H1 (cell line): ENCODE measurements around the gene KRT85. TPM values are rescaled to one million over a fixed set of nuclear protein-coding genes. Genes with fewer than 3 reads are reported as not detected.
A peak's percentile ranks its signal among the peaks of the same experiment; 100 is the strongest.

Experiments
- CTCF ChIA-PET: fragments of 300-600 bp; sonication (Branson Sonifier 250); formaldehyde crosslinking; loops from one replicate; lab custom pipeline; 2021; ENCODE audit not compliant: partially characterized antibody; lab: Charles Lee
- POLR2A ChIA-PET: fragments of 300-600 bp; sonication (Branson Sonifier 250); formaldehyde crosslinking; loops from one replicate; lab custom pipeline; 2021; ENCODE audit warnings: inconsistent platforms; ENCODE audit not compliant: partially characterized antibody; lab: Charles Lee
- DNase-seq, 2 experiments: peaks; one replicate each; pipeline versions ENCODE4 v3.0.0 to v3.0.0-alpha.2; 2010 to 2022; ENCODE audit warnings: low spot score in 2 of 2, low read depth in 1 of 2, mixed read lengths in 1 of 2
- FAIRE-seq: peaks from 2 replicates; lab custom pipeline; 2011; peaks lifted over from hg19 to GRCh38; lab: Jason Lieb, UNC
- H2AFZ ChIP-seq: 2 replicates; pipeline ENCODE4 v1.8.1; 2012; ENCODE audit warnings: low read length, inconsistent platforms
- H2AK5ac ChIP-seq: 2 replicates; pipeline ENCODE4 v1.6.1; 2013; ENCODE audit warnings: low read depth, low read length
- H2BK120ac ChIP-seq: replicated peaks from 2 replicates; pipeline ENCODE3; 2013; ENCODE audit warnings: low read depth, low read length, inconsistent platforms
- H2BK12ac ChIP-seq: 2 replicates; pipeline ENCODE4 v1.6.1; 2013; ENCODE audit warnings: low read depth, low read length
- H2BK15ac ChIP-seq: 2 replicates; pipeline ENCODE4 v1.6.1; 2013; ENCODE audit warnings: low read length
- H2BK20ac ChIP-seq: 2 replicates; pipeline ENCODE4 v1.6.1; 2013; ENCODE audit warnings: low read length
- H2BK5ac ChIP-seq: 2 replicates; pipeline ENCODE4 v1.6.1; 2013; ENCODE audit warnings: low read depth, low read length
- H3K14ac ChIP-seq: 2 replicates; pipeline ENCODE4 v1.6.1; 2013; ENCODE audit warnings: inconsistent platforms; ENCODE audit not compliant: insufficient read length
- H3K18ac ChIP-seq: 2 replicates; pipeline ENCODE4 v1.6.1; 2013; ENCODE audit warnings: low read length; ENCODE audit errors: extremely low read depth
- H3K23ac ChIP-seq: 2 replicates; pipeline ENCODE4 v1.6.1; 2013; ENCODE audit warnings: inconsistent platforms; ENCODE audit not compliant: insufficient read length
- H3K23me2 ChIP-seq: 2 replicates; pipeline ENCODE4 v1.6.1; 2013; ENCODE audit warnings: low read depth, low read length
- H3K27ac ChIP-seq: 2 replicates; pipeline ENCODE4 v1.6.1; 2011; ENCODE audit warnings: low read depth, low read length, inconsistent platforms
- H3K27me3 ChIP-seq, 4 experiments: replicated peaks in 1 of 4; 1 replicate in 1 of 4; 2 replicates in 3 of 4; pipeline versions ENCODE4 v1.6.1 to v1.8.1; 2011 to 2013; ENCODE audit warnings: low read length in 3 of 4, mild to moderate bottlenecking in 3 of 4, inconsistent platforms in 2 of 4, mixed read lengths in 2 of 4, moderate library complexity in 1 of 4; ENCODE audit not compliant: control insufficient read depth in 3 of 4, insufficient read depth in 3 of 4; ENCODE audit errors: extremely low read depth in 1 of 4
- H3K36me3 ChIP-seq, 4 experiments: 2 replicates each; pipeline versions ENCODE4 v1.6.1 to v1.8.1; 2011 to 2013; ENCODE audit warnings: mild to moderate bottlenecking in 4 of 4, low read length in 3 of 4, moderate library complexity in 2 of 4, control low read depth in 1 of 4, inconsistent platforms in 1 of 4; ENCODE audit not compliant: insufficient read depth in 4 of 4, control insufficient read depth in 2 of 4
- H3K4ac ChIP-seq: replicated peaks from 2 replicates; pipeline ENCODE3; 2013; ENCODE audit warnings: low read length, low read depth, mixed read lengths, inconsistent platforms; ENCODE audit not compliant: insufficient read length
- H3K4me1 ChIP-seq, 4 experiments: replicated peaks in 1 of 4; 1 replicate in 1 of 4; 2 replicates in 3 of 4; pipeline versions ENCODE4 v1.6.1 to v1.8.1; 2011 to 2013; ENCODE audit warnings: low read length in 3 of 4, inconsistent platforms in 2 of 4, mixed read lengths in 1 of 4; ENCODE audit not compliant: insufficient read depth in 4 of 4, control insufficient read depth in 3 of 4
- H3K4me2 ChIP-seq, 2 experiments: 2 replicates each; pipeline versions ENCODE4 v1.6.1 to v1.8.1; 2011 to 2013; ENCODE audit warnings: low read depth in 2 of 2, low read length in 2 of 2, control low read depth in 1 of 2, inconsistent platforms in 1 of 2, mild to moderate bottlenecking in 1 of 2; ENCODE audit not compliant: insufficient read depth in 1 of 2
- H3K4me3 ChIP-seq, 4 experiments: fragments of 200-600, 300-600 bp in 1 of 4; sonication (generic), shearing (Covaris generic), sonication (Bioruptor Twin) in 1 of 4; 2 replicates each; pipeline versions ENCODE4 v1.5.1 to v1.8.1; 2011 to 2016; ENCODE audit warnings: low read length in 4 of 4, low read depth in 3 of 4, control low read depth in 2 of 4, inconsistent platforms in 2 of 4, mild to moderate bottlenecking in 2 of 4, mixed read lengths in 1 of 4, moderate library complexity in 1 of 4; ENCODE audit not compliant: insufficient read depth in 2 of 4; ENCODE audit errors: extremely low read depth in 1 of 4
- H3K56ac ChIP-seq: replicated peaks from 2 replicates; pipeline ENCODE3; 2013; ENCODE audit warnings: low read depth, mild to moderate bottlenecking, mixed read lengths, low read length, inconsistent platforms; ENCODE audit not compliant: insufficient read length
- H3K79me1 ChIP-seq: 2 replicates; pipeline ENCODE4 v1.6.1; 2013; ENCODE audit warnings: low read depth, low read length, control low read depth
- H3K79me2 ChIP-seq, 2 experiments: 2 replicates each; pipeline versions ENCODE4 v1.6.1 to v1.8.1; 2012 to 2013; ENCODE audit warnings: low read length in 2 of 2, mild to moderate bottlenecking in 2 of 2, inconsistent platforms in 1 of 2; ENCODE audit not compliant: insufficient read depth in 2 of 2, control insufficient read depth in 1 of 2
- H3K9ac ChIP-seq, 4 experiments: replicated peaks in 1 of 4; 1 replicate in 1 of 4; 2 replicates in 3 of 4; pipeline versions ENCODE4 v1.6.1 to v1.8.1; 2011 to 2013; ENCODE audit warnings: low read depth in 3 of 4, low read length in 3 of 4, control low read depth in 2 of 4, mild to moderate bottlenecking in 2 of 4, moderate library complexity in 2 of 4, inconsistent platforms in 1 of 4; ENCODE audit errors: extremely low read depth in 1 of 4
- H3K9me3 ChIP-seq, 2 experiments: 2 replicates each; pipeline versions ENCODE4 v1.6.1 to v1.8.1; 2012 to 2013; ENCODE audit warnings: mild to moderate bottlenecking in 2 of 2, moderate library complexity in 2 of 2, control low read depth in 1 of 2, inconsistent platforms in 1 of 2, low read depth in 1 of 2, low read length in 1 of 2, mixed read lengths in 1 of 2; ENCODE audit not compliant: insufficient read depth in 2 of 2
- H4K20me1 ChIP-seq, 2 experiments: replicated peaks in 1 of 2; 2 replicates each; pipeline versions ENCODE3 to v1.8.1; 2011 to 2013; ENCODE audit warnings: inconsistent platforms in 2 of 2, low read length in 2 of 2, mild to moderate bottlenecking in 1 of 2; ENCODE audit not compliant: insufficient read depth in 2 of 2, control insufficient read depth in 1 of 2
- H4K5ac ChIP-seq: 2 replicates; pipeline ENCODE4 v1.6.1; 2013; ENCODE audit warnings: low read length, low read depth, mixed read lengths, inconsistent platforms; ENCODE audit not compliant: insufficient read length
- H4K8ac ChIP-seq: 2 replicates; pipeline ENCODE4 v1.8.0; 2013; ENCODE audit warnings: mild to moderate bottlenecking, moderate library complexity, low read length, inconsistent platforms; ENCODE audit not compliant: insufficient read depth; ENCODE audit errors: extremely low read depth
- H4K91ac ChIP-seq: replicated peaks from 2 replicates; pipeline ENCODE3; 2013; ENCODE audit warnings: low read length, mixed read lengths, inconsistent platforms; ENCODE audit not compliant: insufficient read length
- CBX8 ChIP-seq: fragments of 300-800, 300-1000 bp; sonication (generic); IDR thresholded peaks from 2 replicates; pipeline ENCODE4 v1.7.1; 2016; ENCODE audit warnings: low read depth, low read length, borderline replicate concordance
- CHD1 ChIP-seq: IDR thresholded peaks from 2 replicates; pipeline ENCODE4 v1.6.1; 2012; ENCODE audit warnings: low read depth, low read length, improper control_type of control experiment
- SAP30 ChIP-seq: fragments of 300-600 bp; sonication (generic); IDR thresholded peaks from 2 replicates; pipeline ENCODE4 v1.7.1; 2012; ENCODE audit warnings: low read length, moderate library complexity, mild to moderate bottlenecking, inconsistent platforms; ENCODE audit not compliant: insufficient read depth, insufficient replicate concordance
- TAF7 ChIP-seq: optimal IDR thresholded peaks from 2 replicates; pipeline ENCODE3; 2011; ENCODE audit warnings: low read depth, mild to moderate bottlenecking, inconsistent platforms, low read length, moderate library complexity, borderline replicate concordance
- WGBS, 2 experiments: shearing (Covaris generic) in 1 of 2; methylation state at CpG; one replicate each; pipeline versions ENCODE4 v1.1.6 to v1.1.7; 2013 to 2015; ENCODE audit warnings: low lambda C conversion rate in 2 of 2, mixed read lengths in 2 of 2, inconsistent platforms in 1 of 2, low coverage in 1 of 2, missing lambda C conversion rate in 1 of 2; ENCODE audit not compliant: insufficient replicate concordance in 2 of 2, insufficient coverage in 1 of 2, insufficient read length in 1 of 2; ENCODE audit errors: extremely low coverage in 1 of 2, missing lambda C conversion rate in 1 of 2; 5-methylcytosine and 5-hydroxymethylcytosine counted together
- polyA plus RNA-seq, 7 experiments: library from polyadenylated mRNA; depleted of rRNA in 3 of 7; stranded (reverse) in 5 of 7; unstranded in 2 of 7; fragments of >200 nt in 5 of 7; fragments of 200-250 nt in 2 of 7; gene quantifications; 1 replicate in 5 of 7; 2 replicates in 1 of 7; 4 replicates in 1 of 7; pipeline versions ENCODE4 v1.2.1 to v1.2.3, GENCODE V29; 2011 to 2013; ENCODE audit warnings: missing spikeins in 2 of 7, mixed read lengths in 2 of 7
- total RNA-seq: library from RNA; stranded (reverse); fragmentation: NEBNext Ultra II Directional; extraction: Animal tissue kit (Norgen Biotek cat#: 25700); gene quantifications from 2 replicates; pipeline ENCODE4 v1.2.1, GENCODE V29; 2021

KRT85 gene
- total and polyA plus RNA-seq, 2 of the 8 experiments (the other 6 are each of a cell fraction or from before 2014, with no cell fraction given): not detected

- no peak for FAIRE-seq
- no peak overlapping the region for H3K27ac ChIP-seq
- 89% methylated on average over 12 of the region's 12 CpGs; no CpG with 5 or more reads in 1 of the 2 experiments for WGBS, 2 experiments
- no peak overlapping the region for H2AFZ ChIP-seq
- ChIA-PET POLR2A (no interaction called here), CTCF (interaction anchor here (0.6 to 8.6 kb wide), 33 partner anchors 9 to 872 kb away, joined by 3 to 105 read pairs (median 4); partner anchors contain the start of gene KRT84)
- peaks cover 0 to 2% of the 10 kb centered on the region in 2 experiments for H4K20me1 ChIP-seq
- no peak overlapping the region for H3K4me2 ChIP-seq
- no peaks in the 10 kb centered on the region for H3K79me1 ChIP-seq
- no peaks in the 10 kb centered on the region for H3K36me3 ChIP-seq
- H3K4me3 ChIP-seq: no peak overlapping the region
- H3K4ac ChIP-seq: no peak overlapping the region
- no peak for TF ChIP-seq CBX8
- TF ChIP-seq SAP30: no peak
- TF ChIP-seq TAF7: no peak
- TF ChIP-seq CHD1: no peak
- no peak for DNase-seq
- H3K14ac ChIP-seq: no peak overlapping the region
- H4K8ac ChIP-seq: no peak overlapping the region
- H3K9me3 ChIP-seq: no peaks in the 10 kb centered on the region
- H2BK12ac ChIP-seq: no peak overlapping the region
- no peak overlapping the region for H2AK5ac ChIP-seq
- H2BK5ac ChIP-seq: no peak overlapping the region
- no peaks in the 10 kb centered on the region for H3K23me2 ChIP-seq
- H3K27me3 ChIP-seq: no peaks in the 10 kb centered on the region
- no peak overlapping the region for H3K56ac ChIP-seq
- no peak overlapping the region for H4K5ac ChIP-seq
- no peak overlapping the region for H3K23ac ChIP-seq
- H4K91ac ChIP-seq: no peak overlapping the region
- no peak overlapping the region for H3K9ac ChIP-seq
- H3K79me2 ChIP-seq: no peaks in the 10 kb centered on the region
- H3K18ac ChIP-seq: no peak overlapping the region
- no peaks in the 10 kb centered on the region for H3K4me1 ChIP-seq
- no peak overlapping the region for H2BK20ac ChIP-seq
- 0 out of 2 replicates have a peak overlapping the region, but pooled peaks have one; percentile 6 for H2BK15ac ChIP-seq
- no peak overlapping the region for H2BK120ac ChIP-seq
Observed at GRCh38 chr12:52370926-52371608, 3.8 kb upstream of the KRT85 start.
